ENCODE measurements around the gene SCYGR7. TPM values are rescaled to one million over a fixed set of nuclear protein-coding genes. Genes with fewer than 3 reads are reported as not detected.
A peak's percentile ranks its signal among the peaks of the same experiment; 100 is the strongest.

SCYGR7 gene
- total RNA-seq, 1 experiment from 2014 or later, result not detected

GRCh38 chr2:227759411-227760118 is 31.4 kb downstream of the SCYGR7 start:
- peak; percentile 48 for DNase-seq (ENCODE audit: low read depth)

- no peak for DNase-seq (ENCODE audit: low read depth)
These were observed 33.8 kb downstream of the SCYGR7 start for GRCh38 chr2:227761740-227762476.

GRCh38 chr2:227765788-227766372 is 37.7 kb downstream of the SCYGR7 start:
- DNase-seq (ENCODE audit: low read depth), result no peak

GRCh38 chr2:227766373-227766883 is 38.3 kb downstream of the SCYGR7 start:
- peak; percentile 70 for DNase-seq (ENCODE audit: low read depth)

GRCh38 chr2:227767830-227768229 is 39.7 kb downstream of the SCYGR7 start:
- DNase-seq (ENCODE audit: low read depth), result no peak

- DNase-seq (ENCODE audit: low read depth), result no peak
These were observed 44.1 kb downstream of the SCYGR7 start for GRCh38 chr2:227772197-227772661.

- DNase-seq (ENCODE audit: low read depth), result no peak
These were observed 44.8 kb downstream of the SCYGR7 start for GRCh38 chr2:227772932-227773331.

- peak; percentile 18 for DNase-seq (ENCODE audit: low read depth)
These were observed 46.0 kb downstream of the SCYGR7 start for GRCh38 chr2:227774011-227774624.

- no peak for DNase-seq (ENCODE audit: low read depth)
These were observed 47.0 kb downstream of the SCYGR7 start for GRCh38 chr2:227774895-227775842.

Other genes with a start within 250 kb of the SCYGR7 start
- not detected in 2 replicates for gene SCYGR2, start 129.4 kb upstream of the SCYGR7 start, total RNA-seq (2014; rRNA removed; shearing (Covaris generic))
- not detected in 2 replicates for gene SCYGR3, start 113.5 kb upstream of the SCYGR7 start, total RNA-seq (2014; rRNA removed; shearing (Covaris generic))
- not detected in 2 replicates for gene SCYGR4, start 110.8 kb upstream of the SCYGR7 start, total RNA-seq (2014; rRNA removed; shearing (Covaris generic))
- not detected in 2 replicates for gene SCYGR5, start 61.5 kb upstream of the SCYGR7 start, total RNA-seq (2014; rRNA removed; shearing (Covaris generic))
- not detected in 2 replicates for gene SLC19A3, start 10.3 kb upstream of the SCYGR7 start, total RNA-seq (2014; rRNA removed; shearing (Covaris generic))
- not detected in 2 replicates for gene SCYGR6, start 3.6 kb upstream of the SCYGR7 start, total RNA-seq (2014; rRNA removed; shearing (Covaris generic))
- gene SCYGR8, start 17.6 kb downstream of the SCYGR7 start, total RNA-seq (2014; rRNA removed; shearing (Covaris generic)), result not detected in 2 replicates
- 2.2 and 3.8 TPM in 2 replicates for gene CCL20, start 85.5 kb downstream of the SCYGR7 start, total RNA-seq (2014; rRNA removed; shearing (Covaris generic))
- 0.10 and 0.48 TPM in 2 replicates for gene DAW1, start 143.3 kb downstream of the SCYGR7 start, total RNA-seq (2014; rRNA removed; shearing (Covaris generic))

Measured in RPMI7951 (cell line).